Left forelimb (tissue), 1 donor: ENCODE measurements around the gene ODR4.
"Not testable (repeated sequence)": the region's sequence is repeated elsewhere in the genome, so short reads cannot be mapped to it uniquely, and the experiment has no call there.

ENCODE experiments used
- DNase-seq: peaks from one replicate; pipeline ENCODE4 v3.0.0-alpha.2; 2018; ENCODE audit warnings: low spot score

Gene ODR4

DNA sequence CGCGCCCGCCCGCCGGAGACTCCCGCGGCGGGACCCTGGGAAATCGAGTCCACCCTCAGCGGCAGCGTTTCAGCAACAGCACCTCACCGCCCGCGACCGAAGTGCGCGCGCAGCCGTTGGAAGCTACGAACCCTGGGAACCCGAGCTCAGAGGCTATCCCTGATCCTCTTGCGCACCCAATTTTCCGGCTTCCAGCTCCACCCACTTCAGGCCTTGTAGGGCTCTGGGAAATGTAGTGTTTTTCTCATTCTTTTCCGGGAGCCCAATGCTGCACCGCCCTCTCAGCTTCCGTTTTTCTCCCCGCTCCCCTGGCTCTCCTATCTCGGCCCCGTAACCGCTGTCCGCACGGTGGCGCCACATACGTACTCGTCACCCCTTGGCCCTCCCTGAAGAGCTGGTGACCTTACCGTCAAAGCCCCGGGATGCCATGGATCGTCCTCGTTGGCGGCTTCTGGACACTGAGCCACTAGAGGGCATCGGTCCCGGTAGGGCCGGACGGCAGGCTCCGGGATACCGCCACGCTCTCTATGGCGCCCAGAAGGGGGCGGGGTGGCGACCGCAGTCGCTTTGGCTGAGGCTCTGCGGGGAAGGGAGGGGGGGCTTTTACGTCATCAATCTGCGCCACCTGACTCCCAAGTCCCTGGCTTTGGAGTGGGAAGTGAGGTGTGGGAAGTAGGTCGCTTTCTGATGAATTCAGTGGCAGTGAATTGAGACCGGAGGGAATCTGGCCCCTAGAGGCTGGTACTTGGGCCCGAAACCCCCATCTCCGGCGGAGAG, at the start of gene ODR4, which contains the start of gene TPR:
ODR4 (plus strand) TSS at position 687 of the 777 bp plus-strand sequence. CDS start 3,948 bp downstream, outside the sequence.
TPR (minus strand) TSS at position 102 of the 777 bp plus-strand sequence. CDS start 225 bp downstream, outside the sequence.
- peak; percentile 99 for DNase-seq

- no peak for DNase-seq
Observed at GRCh38 chr1:186326009-186326408, 49.6 kb upstream of the ODR4 start.

GRCh38 chr1:186327331-186327730, 48.3 kb upstream of the ODR4 start:
- DNase-seq, result no peak

- DNase-seq, result no peak
Observed at GRCh38 chr1:186330758-186331157, 44.9 kb upstream of the ODR4 start.

DNA sequence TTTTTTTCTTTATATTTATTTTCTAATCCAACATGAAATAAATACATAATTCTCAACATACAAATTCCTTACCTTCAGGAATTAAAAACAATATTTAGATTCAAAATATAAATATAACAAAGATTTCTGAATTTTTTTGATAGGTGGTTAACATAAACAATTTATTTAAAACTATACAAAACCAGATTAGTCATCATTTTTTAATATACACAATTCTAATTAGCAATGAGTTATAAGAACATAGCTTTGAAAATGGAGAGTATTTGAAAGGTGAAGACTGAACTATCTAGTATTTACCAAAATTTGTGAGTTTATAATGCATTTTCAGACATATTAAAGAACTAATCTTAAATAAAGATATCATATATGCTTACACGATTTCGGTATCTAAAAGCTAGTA, 38.1 kb upstream of the ODR4 start:
- DNase-seq, result no peak

- DNase-seq, result no peak
Observed at GRCh38 chr1:186340772-186341171, 34.9 kb upstream of the ODR4 start.

GRCh38 chr1:186347837-186348691, 27.6 kb upstream of the ODR4 start:
- DNase-seq, result not testable (repeated sequence)

GRCh38 chr1:186374303-186375151, 1.1 kb upstream of the ODR4 start:
- no peak for DNase-seq

- DNase-seq, result no peak
Observed at GRCh38 chr1:186375929-186376319, 286 bp downstream of the ODR4 start.

DNA sequence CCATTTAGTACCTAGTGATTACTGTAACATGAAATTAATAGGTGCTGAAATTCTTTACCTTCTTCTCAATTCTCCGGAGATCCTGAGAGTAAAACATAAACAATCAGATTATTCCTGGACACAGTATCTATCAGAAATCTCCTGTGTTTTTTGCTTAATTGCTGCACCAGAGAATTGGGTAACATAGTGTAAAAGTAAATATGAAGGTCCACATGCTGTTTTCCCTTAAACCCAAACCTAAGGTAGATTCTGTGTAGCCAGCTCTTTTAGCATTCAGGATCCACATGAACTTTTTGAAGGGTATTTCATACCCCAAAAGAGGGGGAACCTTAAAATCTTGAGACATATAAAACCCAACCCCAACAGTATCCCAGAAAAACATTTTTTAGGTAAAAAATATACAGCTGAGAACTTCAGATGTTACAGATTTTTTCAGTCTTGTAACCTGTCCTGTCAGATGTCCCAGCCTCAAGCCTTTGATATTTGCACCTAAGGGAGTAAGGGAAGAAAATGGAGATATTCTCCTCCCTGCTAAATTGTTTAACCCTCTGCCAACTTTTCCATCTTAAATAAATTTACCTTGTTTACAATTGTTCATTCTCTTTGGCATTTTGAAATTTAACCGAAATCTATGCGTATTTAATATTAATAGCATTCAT, 11.2 kb downstream of the ODR4 start:
- no peak for DNase-seq

DNA sequence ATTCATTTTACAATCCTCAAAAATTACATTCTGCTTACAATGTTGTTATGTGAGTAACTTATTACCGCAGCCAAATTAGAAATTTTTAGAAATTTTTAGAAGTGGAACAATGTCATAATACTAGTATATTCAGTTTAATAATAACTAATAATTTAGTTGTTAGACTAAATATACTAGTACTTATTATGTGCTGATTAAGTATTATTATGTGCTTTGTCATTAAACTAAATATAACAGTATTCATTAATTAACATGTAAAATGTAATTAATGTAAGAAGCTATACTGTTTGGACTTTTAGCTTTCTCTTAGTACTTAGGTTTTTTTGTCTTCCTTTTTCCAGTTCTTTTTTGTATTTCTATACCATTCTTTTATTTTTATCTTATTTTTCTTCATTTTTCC, 15.3 kb downstream of the ODR4 start:
- no peak for DNase-seq

DNA sequence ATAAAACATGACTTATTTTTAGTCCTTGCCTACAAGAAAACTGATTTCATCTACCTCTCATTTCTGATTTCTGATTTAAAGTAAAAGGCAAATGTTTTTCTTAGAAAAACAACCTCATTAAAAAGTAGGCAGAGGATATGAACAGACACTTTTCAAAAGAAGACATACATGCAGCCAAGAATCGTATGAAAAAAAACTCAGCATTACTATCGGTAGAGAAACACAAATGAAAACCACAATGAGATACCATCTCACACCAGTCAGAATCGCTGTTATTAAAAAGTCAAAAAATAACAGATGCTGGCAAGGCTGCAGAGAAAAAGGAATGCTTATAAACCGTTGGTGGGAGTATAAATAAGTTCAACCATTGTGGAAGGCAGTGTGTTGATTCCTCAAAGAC, 16.2 kb downstream of the ODR4 start:
- DNase-seq, result no peak

DNA sequence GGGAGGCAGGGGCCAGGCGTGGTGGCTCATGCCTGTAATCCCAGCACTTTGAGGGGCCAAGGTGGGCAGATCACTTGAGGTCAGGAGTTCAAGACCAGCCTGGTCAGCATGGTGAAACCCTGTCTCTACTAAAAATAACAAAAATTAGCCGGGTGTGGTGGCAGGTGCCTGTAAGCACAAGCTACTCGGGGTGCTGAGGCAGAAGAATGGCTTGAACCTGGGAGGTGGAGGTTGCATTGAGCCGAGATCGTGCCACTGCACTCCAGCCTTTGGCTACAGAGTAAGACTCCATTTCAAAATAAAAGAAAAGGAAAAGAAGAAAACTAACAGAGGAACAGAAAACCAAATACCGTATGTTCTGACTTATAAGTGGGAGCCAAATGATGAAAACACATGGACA, 17.1 kb downstream of the ODR4 start:
- DNase-seq, result not testable (repeated sequence)

DNA sequence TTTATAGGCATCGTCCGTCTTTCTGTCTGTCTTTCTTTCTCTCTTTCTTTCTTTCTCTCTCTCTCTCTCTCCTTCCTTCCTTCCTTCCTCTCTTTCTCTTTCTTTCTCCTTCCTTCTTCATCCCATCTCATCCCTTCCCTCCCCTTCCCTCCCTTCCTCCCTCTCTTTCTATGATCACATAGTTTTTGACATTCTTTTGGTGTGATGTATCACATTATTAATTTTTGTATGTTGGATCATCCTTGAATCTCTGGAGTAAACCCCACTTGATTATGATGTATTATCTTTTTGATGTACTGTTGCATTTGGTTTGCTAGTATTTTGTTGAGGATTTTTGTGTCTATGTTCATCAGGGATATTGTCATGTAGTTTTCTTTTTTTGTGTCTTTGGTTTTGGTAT, 25.8 kb downstream of the ODR4 start:
- DNase-seq, result not testable (repeated sequence)

GRCh38 chr1:186403632-186404031, 28.0 kb downstream of the ODR4 start:
- no peak for DNase-seq

GRCh38 chr1:186404454-186405051, 28.9 kb downstream of the ODR4 start:
- DNase-seq, result no peak

GRCh38 chr1:186409091-186409490, 33.5 kb downstream of the ODR4 start:
- no peak for DNase-seq

GRCh38 chr1:186413319-186413718, 37.7 kb downstream of the ODR4 start:
- no peak for DNase-seq

DNA sequence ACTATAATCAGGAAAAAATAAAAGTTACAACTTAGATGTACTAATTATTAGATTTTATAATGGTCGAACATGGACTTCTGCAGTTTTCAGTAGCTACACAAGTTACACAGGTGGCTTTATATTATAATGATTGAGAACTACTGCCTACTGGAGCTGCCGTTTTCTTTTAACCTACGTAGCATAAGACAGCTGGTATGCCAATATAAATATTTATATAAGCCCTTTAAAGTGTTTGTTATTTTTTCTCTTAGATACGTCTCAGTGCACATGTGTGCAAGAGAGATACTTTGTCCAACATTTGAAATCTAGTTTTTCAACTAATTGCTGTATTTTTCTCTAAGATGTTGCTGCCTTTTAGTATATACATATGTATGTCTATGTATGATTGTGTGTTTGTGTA, 42.9 kb downstream of the ODR4 start:
- no peak for DNase-seq

DNA sequence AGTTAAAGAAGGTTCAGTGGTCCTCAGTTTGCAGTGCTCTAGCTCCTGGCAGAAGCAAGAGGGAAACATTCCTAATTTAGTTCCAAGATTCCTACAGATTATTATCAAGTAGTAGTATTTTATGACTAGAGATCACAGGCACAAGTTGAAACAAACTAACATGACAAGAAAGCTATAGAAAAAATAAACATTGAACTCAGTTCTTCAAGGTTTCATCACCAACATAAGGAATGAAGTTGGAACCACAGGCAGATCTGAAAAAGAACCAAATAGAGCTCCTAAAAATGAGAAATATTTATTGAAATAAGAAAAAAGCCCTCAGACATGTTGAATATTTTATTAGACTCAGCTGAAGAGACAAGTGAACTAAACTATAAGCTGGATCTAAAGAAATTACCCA, 44.7 kb downstream of the ODR4 start:
- no peak for DNase-seq

GRCh38 chr1:186420923-186421322, 45.3 kb downstream of the ODR4 start:
- DNase-seq, result no peak
